Epithelial cell of proximal tubule (primary cell): ENCODE measurements around the gene TACC2. TPM values are rescaled to one million over a fixed set of nuclear protein-coding genes. Genes with fewer than 3 reads are reported as not detected.

Experiments used
- DNase-seq: peaks from one replicate; pipeline ENCODE4 v3.0.0-alpha.2; 2011; ENCODE audit warnings: low read depth
- H3K4me3 ChIP-seq: 2 replicates; pipeline ENCODE4 v1.5.1; 2011; ENCODE audit warnings: low read depth, mild to moderate bottlenecking, low read length
- total RNA-seq: library from RNA; depleted of rRNA; stranded (reverse); fragments of >200 nt; gene quantifications from 2 replicates; pipeline ENCODE4 v1.2.3, GENCODE V29; 2015
- TF ChIP-seq, protein P1 (sequence below): conservative IDR thresholded peaks from 2 replicates; pipeline ENCODE4 v1.5.1; 2012; ENCODE audit warnings: low read depth, mild to moderate bottlenecking, low read length

The TACC2 gene
- total RNA-seq, 1 donor from 2014 or later, result 23.9 TPM

DNA sequence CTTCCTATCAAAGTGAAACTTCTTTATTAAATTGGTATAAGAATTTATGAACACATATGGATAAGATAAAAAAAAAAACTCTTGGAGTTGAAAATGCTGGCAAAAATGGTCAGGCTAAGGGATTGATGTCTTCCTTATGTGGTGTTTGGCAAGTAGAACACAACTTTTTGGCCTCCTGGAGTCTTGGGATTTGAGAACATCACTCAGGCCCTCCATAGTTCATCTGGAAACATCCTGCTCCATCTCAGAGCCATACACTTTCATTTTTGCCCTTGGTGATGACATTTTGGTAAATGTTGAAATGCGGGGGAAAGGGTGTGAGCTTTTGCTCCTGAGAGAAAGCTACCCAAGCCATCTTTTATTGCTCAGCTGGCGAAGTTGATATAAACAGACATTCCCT, 254.6 kb downstream of the TACC2 start:
- no peak for DNase-seq
- TF ChIP-seq, protein P1, sequence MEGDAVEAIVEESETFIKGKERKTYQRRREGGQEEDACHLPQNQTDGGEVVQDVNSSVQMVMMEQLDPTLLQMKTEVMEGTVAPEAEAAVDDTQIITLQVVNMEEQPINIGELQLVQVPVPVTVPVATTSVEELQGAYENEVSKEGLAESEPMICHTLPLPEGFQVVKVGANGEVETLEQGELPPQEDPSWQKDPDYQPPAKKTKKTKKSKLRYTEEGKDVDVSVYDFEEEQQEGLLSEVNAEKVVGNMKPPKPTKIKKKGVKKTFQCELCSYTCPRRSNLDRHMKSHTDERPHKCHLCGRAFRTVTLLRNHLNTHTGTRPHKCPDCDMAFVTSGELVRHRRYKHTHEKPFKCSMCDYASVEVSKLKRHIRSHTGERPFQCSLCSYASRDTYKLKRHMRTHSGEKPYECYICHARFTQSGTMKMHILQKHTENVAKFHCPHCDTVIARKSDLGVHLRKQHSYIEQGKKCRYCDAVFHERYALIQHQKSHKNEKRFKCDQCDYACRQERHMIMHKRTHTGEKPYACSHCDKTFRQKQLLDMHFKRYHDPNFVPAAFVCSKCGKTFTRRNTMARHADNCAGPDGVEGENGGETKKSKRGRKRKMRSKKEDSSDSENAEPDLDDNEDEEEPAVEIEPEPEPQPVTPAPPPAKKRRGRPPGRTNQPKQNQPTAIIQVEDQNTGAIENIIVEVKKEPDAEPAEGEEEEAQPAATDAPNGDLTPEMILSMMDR, result no peak
- no peak overlapping the region for H3K4me3 ChIP-seq

DNA sequence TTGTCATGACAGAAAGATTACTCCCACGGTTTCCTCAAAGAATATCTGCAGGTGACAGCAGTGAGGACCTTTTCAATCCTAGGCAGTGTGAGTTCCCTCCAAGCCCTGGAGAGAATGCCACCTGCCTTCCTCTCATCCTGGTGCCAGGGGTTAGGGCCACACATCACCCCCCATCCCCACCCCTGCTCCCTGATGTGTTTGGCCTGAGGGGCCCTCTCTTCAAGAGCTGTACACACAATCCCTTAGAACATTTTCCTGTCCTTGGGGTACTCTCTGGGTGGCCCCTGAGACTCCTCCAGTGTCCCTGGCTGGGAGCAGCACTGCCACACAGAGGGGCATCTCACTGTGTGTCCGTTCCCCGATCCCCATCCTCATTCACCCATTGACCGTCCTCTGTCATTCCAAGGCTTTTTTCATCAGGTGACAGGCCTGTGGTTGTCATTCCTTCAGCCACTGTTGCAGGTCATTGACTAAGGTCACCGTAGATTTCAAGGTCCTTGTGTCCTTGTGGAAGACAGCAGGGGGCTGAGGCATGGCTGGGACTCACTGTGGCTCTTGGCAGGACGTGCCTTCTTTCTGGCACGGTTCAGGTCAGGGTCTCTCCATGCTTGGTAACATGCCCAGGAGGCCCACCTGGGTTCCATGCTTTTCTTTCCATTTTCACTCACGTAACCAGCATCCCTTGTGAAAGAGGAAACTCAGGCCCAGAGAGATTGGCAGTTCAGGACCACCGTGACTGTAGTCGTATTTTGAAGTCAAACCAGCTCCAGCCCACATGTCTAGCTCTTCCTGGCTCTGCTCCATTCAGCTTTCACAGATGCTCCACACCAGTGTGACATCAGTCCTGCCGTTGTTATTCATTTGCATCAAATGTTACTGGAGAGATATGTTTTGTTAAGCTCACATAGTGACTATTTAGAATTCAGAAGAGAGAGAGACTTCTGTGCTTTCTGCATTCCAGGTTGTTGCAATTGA, 255.3 kb downstream of the TACC2 start:
- DNase-seq, result no peak
- TF ChIP-seq, protein P1, result no peak
- no peak overlapping the region for H3K4me3 ChIP-seq

DNA sequence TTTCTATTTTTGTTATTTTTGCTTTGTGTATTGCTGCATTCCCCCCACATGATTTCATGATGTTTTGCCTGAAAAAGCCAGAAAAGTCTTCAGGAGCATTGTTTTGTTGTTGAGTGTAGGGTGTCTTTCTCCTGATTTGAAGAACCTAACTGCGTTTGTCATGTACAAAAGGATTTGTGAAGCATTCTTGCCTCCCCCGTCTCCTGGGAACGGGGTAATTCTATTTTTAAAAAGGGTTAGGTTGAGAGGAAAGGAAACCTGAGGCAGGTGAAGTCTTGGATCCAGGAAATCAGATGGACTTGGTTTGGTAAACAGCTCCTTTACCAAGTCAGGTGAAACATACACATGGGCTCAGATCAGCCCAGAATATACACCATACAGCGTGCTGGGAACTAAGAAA, 256.2 kb downstream of the TACC2 start:
- TF ChIP-seq, protein P1, result no peak
- H3K4me3 ChIP-seq, result no peak overlapping the region
- DNase-seq, result no peak

DNA sequence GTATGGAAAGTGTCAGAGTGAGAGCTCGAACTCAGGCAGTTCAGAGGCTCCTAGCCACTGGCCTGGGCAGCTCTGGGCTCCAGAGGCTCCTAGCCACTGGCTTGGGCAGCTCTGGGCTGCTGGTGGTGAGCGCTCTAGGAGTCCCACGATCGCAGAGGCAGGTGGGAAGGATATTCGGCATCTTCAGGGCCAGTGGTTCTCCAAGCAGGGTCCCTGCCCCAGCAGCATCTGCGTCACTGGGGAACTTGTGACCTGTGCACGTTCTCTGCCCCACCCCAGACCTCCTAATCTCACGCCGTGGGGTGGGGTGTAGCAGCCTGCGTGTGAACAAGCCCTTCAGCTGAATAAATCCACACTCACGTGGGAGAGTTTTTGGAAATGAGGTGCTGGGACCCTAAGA, 256.9 kb downstream of the TACC2 start:
- H3K4me3 ChIP-seq, result no peak overlapping the region
- TF ChIP-seq, protein P1, result no peak
- DNase-seq, result no peak

DNA sequence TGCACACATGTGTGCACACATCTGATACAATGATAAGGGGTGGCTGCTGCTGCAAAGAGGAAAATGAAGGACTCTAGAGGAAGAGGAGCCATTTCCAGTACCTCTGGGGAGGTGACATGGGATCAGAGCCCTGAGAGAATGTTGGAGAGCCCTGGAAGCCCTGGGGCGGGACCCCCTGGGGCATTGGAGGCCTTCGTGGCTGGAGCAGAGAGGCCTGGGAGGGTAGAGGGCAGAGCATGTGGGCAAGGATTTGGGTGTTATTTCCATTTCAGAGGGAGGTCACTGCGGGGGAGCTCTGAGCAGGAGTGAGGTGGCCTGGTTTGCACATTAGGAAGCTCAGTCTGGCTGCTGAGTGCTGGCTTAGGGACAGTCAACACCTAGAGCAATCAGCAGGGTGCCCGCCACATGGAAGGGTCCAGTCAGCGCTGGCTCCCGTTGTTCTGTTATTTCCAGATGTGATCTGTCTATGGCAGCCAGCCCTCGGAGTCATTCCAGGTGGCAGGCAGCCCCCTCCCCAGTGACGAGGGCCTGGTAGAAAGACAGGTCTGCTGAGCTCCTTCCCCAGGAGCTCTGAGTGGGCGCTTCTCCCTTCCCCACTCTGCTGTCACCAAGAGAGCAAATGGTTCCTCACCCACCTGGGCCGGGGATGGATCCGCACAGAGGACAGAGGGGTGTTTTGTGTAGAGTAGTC, 258.0 kb downstream of the TACC2 start:
- no peak overlapping the region for H3K4me3 ChIP-seq
- no peak for DNase-seq
- TF ChIP-seq, protein P1, result no peak

DNA sequence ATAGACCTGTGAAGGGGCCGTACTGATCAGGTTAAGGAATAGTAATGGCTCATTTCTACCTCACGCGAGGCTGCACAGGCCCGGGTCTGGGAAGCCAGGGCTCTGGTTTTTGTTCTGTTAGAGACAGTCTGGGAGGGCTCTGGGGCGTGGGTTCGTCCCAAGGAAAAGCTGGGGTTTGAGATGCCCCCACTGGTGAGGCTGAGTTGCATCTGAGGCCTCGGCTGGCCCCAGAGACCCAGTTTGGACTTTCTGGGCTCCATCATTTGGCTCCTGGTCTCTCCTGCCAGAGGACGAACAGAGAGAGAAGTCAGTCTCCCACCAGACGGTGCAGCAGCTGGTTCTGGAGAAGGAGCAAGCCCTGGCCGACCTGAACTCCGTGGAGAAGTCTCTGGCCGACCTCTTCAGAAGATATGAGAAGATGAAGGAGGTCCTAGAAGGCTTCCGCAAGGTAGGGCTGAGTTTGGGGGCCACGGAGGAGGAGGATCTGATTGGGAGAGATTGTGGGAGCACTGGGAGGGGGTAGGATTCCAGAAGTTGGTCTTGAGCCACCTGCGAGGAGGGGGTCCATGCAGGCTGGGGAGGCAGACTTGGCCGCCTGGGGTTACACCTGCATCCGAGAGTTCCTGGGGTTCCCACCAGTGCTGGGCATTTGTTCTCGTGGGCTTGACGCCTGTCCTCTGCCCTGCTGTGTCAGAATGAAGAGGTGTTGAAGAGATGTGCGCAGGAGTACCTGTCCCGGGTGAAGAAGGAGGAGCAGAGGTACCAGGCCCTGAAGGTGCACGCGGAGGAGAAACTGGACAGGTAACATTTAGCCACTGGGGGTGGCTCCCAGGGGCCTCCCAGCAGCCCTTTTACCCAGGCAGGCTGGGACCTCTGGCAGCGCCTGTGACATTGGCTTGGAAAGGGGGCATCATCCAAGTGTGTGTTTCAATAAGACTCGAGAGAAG, 259.7 kb downstream of the TACC2 start:
- H3K4me3 ChIP-seq, result no peak overlapping the region
- TF ChIP-seq, protein P1, result no peak
- no peak for DNase-seq
